ENCODE measurements around the gene MORN5.

GRCh38 chr9:122204055-122204454 lies 44.3 kb downstream of the MORN5 start:
- TF ChIP-seq CTCF (IDR thresholded peaks at IDR 0.05) (no peak), POLR2A (IDR thresholded peaks at IDR 0.05) (no peak), POLR2AphosphoS5 (IDR thresholded peaks at IDR 0.05) (no peak), EP300 (IDR thresholded peaks at IDR 0.05) (no peak)
